ENCODE measurements around the gene NTMT1.
A peak's percentile ranks its signal among the peaks of the same experiment; 100 is the strongest.

Gene NTMT1

DNA sequence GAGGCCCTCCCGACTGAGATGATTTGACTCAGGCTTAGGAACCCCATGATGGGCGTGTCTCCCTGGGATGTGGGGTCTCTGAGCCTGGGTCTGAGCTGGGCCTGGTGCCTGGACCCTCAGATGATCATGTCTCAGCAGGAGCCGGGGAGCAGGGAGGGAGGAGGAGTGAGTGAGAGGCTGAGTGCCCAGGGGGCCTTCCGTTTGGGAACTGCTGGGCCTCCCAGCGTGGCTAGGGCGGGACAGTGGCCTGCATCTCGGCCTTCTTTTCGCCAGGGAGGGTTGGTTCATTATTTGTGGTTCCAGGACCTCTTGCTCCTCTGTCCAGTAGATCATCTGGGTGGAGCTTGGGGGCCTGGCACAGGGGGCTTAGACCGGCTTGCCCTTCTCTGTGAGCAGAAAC lies 45.1 kb downstream of the NTMT1 start:
- Histone ChIP-seq H2AK5ac (ENCODE audit: low read depth, low read length) (peak overlapping the region; percentile 23), H2BK120ac (ENCODE audit: low read depth, low read length) (no peak overlapping the region), H2BK12ac (ENCODE audit: low read length) (no peak overlapping the region), H4K91ac (ENCODE audit: low read depth, low read length, poor library complexity) (no peak overlapping the region), H3K14ac (ENCODE audit: low read length) (no peak overlapping the region), H4K8ac (ENCODE audit: low read depth, low read length) (no peak overlapping the region), H2BK5ac (ENCODE audit: low read length) (peak overlapping the region; percentile 1), H2AFZ (ENCODE audit: low read length) (no peak overlapping the region), H3K23ac (ENCODE audit: low read depth, low read length, poor library complexity) (no peak overlapping the region), H3K79me1 (ENCODE audit: low read depth, low read length) (no peaks in the 10 kb centered on the region), H3K27ac (replicated peaks; ENCODE audit: low read length) (no peak overlapping the region), H3K9ac (ENCODE audit: low read depth, low read length, poor library complexity) (no peak overlapping the region), H2BK15ac (ENCODE audit: low read length) (peak overlapping the region; percentile 38), H3K4me1 (ENCODE audit: control insufficient read depth in 2 of 2, insufficient read depth in 1 of 2, low read depth in 1 of 2, low read length in 2 of 2) (peaks cover 4 to 16% of the 10 kb centered on the region in 2 donors), H3K4ac (ENCODE audit: low read length) (no peak overlapping the region), H3K9me3 (replicated peaks in 1 of 2; ENCODE audit: control insufficient read depth in 2 of 2, insufficient read depth in 1 of 2, low read depth in 1 of 2, low read length in 2 of 2) (no peaks in the 10 kb centered on the region), H3K36me3 (replicated peaks in 1 of 2; ENCODE audit: control insufficient read depth in 2 of 2, insufficient read depth in 2 of 2, low read length in 2 of 2) (no peaks in the 10 kb centered on the region), H3K27me3 (ENCODE audit: control insufficient read depth in 3 of 3, insufficient read depth in 3 of 3, low read depth in 1 of 3, low read length in 3 of 3) (peaks cover 0 to 77% (median 2%) of the 10 kb centered on the region in 3 experiments), H3K18ac (ENCODE audit: low read length) (no peak overlapping the region), H3K4me3 (ENCODE audit: low read length in 2 of 2) (no peak overlapping the region), H3K4me2 (ENCODE audit: insufficient read depth, low read length, poor library complexity, severe bottlenecking) (no peak overlapping the region)
- no CpG with 5 or more reads among the region's 9 CpGs for WGBS, 2 donors (ENCODE audit: extremely low coverage in 2 of 2, insufficient read length in 2 of 2, insufficient replicate concordance in 1 of 2)
- no peak for DNase-seq (ENCODE audit: low spot score)

DNA sequence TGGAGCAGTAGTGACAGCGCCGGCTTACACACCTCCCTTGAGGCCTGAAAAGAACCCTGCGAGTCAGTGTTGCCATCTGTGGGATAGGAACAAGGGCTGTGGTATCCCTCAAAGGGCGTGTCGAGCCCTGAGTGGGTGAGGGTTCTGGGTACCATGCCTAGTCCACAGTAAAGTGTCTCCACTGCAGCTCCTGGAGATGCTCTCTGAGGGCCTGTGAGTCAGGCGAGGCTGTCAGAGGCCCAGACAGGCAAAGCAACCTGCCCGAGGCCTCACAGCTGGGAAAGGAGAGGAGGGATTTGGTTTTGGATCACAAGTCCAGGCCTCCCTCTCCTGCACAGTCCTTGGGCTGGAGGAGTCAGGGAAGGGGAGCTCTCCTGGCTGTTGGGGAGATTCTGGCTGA lies 45.6 kb downstream of the NTMT1 start:
- Histone ChIP-seq H3K4me3 (ENCODE audit: low read length in 2 of 2) (no peak overlapping the region), H2AFZ (ENCODE audit: low read length) (no peak overlapping the region), H3K79me1 (ENCODE audit: low read depth, low read length) (no peaks in the 10 kb centered on the region), H3K27me3 (ENCODE audit: control insufficient read depth in 3 of 3, insufficient read depth in 3 of 3, low read depth in 1 of 3, low read length in 3 of 3) (peaks cover 0 to 77% (median 2%) of the 10 kb centered on the region in 3 experiments), H3K9ac (ENCODE audit: low read depth, low read length, poor library complexity) (no peak overlapping the region), H3K23ac (ENCODE audit: low read depth, low read length, poor library complexity) (no peak overlapping the region), H4K8ac (ENCODE audit: low read depth, low read length) (no peak overlapping the region), H3K27ac (replicated peaks; ENCODE audit: low read length) (no peak overlapping the region), H3K14ac (ENCODE audit: low read length) (no peak overlapping the region), H2BK12ac (ENCODE audit: low read length) (peak overlapping the region; percentile 86), H3K9me3 (replicated peaks in 1 of 2; ENCODE audit: control insufficient read depth in 2 of 2, insufficient read depth in 1 of 2, low read depth in 1 of 2, low read length in 2 of 2) (no peaks in the 10 kb centered on the region), H3K4me1 (ENCODE audit: control insufficient read depth in 2 of 2, insufficient read depth in 1 of 2, low read depth in 1 of 2, low read length in 2 of 2) (peaks cover 2 to 14% of the 10 kb centered on the region in 2 donors), H4K91ac (ENCODE audit: low read depth, low read length, poor library complexity) (no peak overlapping the region), H2AK5ac (ENCODE audit: low read depth, low read length) (peak overlapping the region; percentile 23), H3K36me3 (replicated peaks in 1 of 2; ENCODE audit: control insufficient read depth in 2 of 2, insufficient read depth in 2 of 2, low read length in 2 of 2) (no peaks in the 10 kb centered on the region), H3K4me2 (ENCODE audit: insufficient read depth, low read length, poor library complexity, severe bottlenecking) (no peak overlapping the region), H2BK5ac (ENCODE audit: low read length) (peak overlapping the region; percentile 1), H2BK15ac (ENCODE audit: low read length) (peak overlapping the region; percentile 38), H3K4ac (ENCODE audit: low read length) (no peak overlapping the region), H3K18ac (ENCODE audit: low read length) (peak overlapping the region; percentile 11), H2BK120ac (ENCODE audit: low read depth, low read length) (no peak overlapping the region)
- DNase-seq (ENCODE audit: low spot score): no peak
- WGBS, 2 donors (ENCODE audit: extremely low coverage in 2 of 2, insufficient read length in 2 of 2, insufficient replicate concordance in 1 of 2): no CpG with 5 or more reads among the region's 7 CpGs

DNA sequence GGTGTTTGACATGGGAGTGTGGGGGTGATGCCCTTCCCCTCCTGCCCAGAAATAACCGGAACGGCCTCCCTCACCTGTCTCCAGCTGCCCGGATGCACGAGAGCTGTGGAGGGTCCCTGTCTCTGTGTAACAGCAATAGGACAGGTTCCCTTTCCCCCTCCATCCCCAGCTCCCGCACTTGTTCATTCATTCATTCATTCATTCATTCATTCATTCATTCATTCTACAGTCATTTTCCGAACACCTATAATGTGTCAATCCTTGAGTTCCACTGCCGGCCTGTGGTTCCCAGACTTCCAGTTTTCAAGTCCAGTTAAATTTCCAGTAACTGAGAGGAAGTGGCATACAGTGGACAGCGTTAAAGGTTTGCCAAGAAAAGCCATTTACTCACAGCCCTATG lies 46.7 kb downstream of the NTMT1 start:
- Histone ChIP-seq H3K18ac (ENCODE audit: low read length) (no peak overlapping the region), H3K9ac (ENCODE audit: low read depth, low read length, poor library complexity) (no peak overlapping the region), H3K4me2 (ENCODE audit: insufficient read depth, low read length, poor library complexity, severe bottlenecking) (no peak overlapping the region), H4K91ac (ENCODE audit: low read depth, low read length, poor library complexity) (no peak overlapping the region), H3K23ac (ENCODE audit: low read depth, low read length, poor library complexity) (peak overlapping the region; percentile 40), H3K27ac (replicated peaks; ENCODE audit: low read length) (no peak overlapping the region), H2AFZ (ENCODE audit: low read length) (no peak overlapping the region), H2BK5ac (ENCODE audit: low read length) (no peak overlapping the region), H3K14ac (ENCODE audit: low read length) (no peak overlapping the region), H2BK120ac (ENCODE audit: low read depth, low read length) (no peak overlapping the region), H3K36me3 (replicated peaks in 1 of 2; ENCODE audit: control insufficient read depth in 2 of 2, insufficient read depth in 2 of 2, low read length in 2 of 2) (no peaks in the 10 kb centered on the region), H3K4me3 (ENCODE audit: low read length in 2 of 2) (no peak overlapping the region), H4K8ac (ENCODE audit: low read depth, low read length) (no peak overlapping the region), H3K79me1 (ENCODE audit: low read depth, low read length) (no peaks in the 10 kb centered on the region), H3K9me3 (replicated peaks in 1 of 2; ENCODE audit: control insufficient read depth in 2 of 2, insufficient read depth in 1 of 2, low read depth in 1 of 2, low read length in 2 of 2) (no peaks in the 10 kb centered on the region), H2BK15ac (ENCODE audit: low read length) (no peak overlapping the region), H2AK5ac (ENCODE audit: low read depth, low read length) (no peak overlapping the region), H2BK12ac (ENCODE audit: low read length) (no peak overlapping the region), H3K27me3 (ENCODE audit: control insufficient read depth in 3 of 3, insufficient read depth in 3 of 3, low read depth in 1 of 3, low read length in 3 of 3) (peaks cover 0 to 79% (median 0%) of the 10 kb centered on the region in 3 experiments), H3K4ac (ENCODE audit: low read length) (no peak overlapping the region), H3K4me1 (ENCODE audit: control insufficient read depth in 2 of 2, insufficient read depth in 1 of 2, low read depth in 1 of 2, low read length in 2 of 2) (peaks cover 0 to 11% of the 10 kb centered on the region in 2 donors)
- no CpG with 5 or more reads among the region's 8 CpGs for WGBS, 2 donors (ENCODE audit: extremely low coverage in 2 of 2, insufficient read length in 2 of 2, insufficient replicate concordance in 1 of 2)
- no peak for DNase-seq (ENCODE audit: low spot score)

DNA sequence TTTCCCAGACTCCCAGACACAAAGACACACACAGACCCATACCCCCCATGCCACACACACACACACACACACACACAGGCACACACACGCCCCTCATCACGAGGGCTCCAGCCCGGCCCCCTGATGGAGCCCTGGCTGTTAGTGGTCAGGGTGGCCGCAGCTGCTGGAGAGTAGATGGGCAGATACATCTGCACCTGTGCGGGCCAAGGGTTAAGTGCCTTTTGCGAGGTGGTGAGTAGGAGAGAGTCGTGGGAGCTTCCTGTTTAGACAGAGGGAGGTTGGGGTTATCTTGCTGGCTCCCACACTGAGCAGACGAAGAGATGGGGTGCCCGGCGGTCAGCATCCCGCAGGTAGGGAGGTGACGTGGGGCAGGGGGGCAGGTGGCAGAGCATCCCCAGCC lies 47.6 kb downstream of the NTMT1 start:
- H3K14ac ChIP-seq (ENCODE audit: low read length): no peak overlapping the region
- WGBS, 2 donors (ENCODE audit: extremely low coverage in 2 of 2, insufficient read length in 2 of 2, insufficient replicate concordance in 1 of 2): no CpG with 5 or more reads among the region's 12 CpGs

More for the DNA sequence above, 47.6 kb downstream of the NTMT1 start:
- Histone ChIP-seq H3K4me2 (ENCODE audit: insufficient read depth, low read length, poor library complexity, severe bottlenecking) (no peak overlapping the region), H3K9ac (ENCODE audit: low read depth, low read length, poor library complexity) (no peak overlapping the region), H3K4ac (ENCODE audit: low read length) (no peak overlapping the region), H2AFZ (ENCODE audit: low read length) (no peak overlapping the region), H3K79me1 (ENCODE audit: low read depth, low read length) (no peaks in the 10 kb centered on the region), H3K23ac (ENCODE audit: low read depth, low read length, poor library complexity) (peak overlapping the region; percentile 48), H4K91ac (ENCODE audit: low read depth, low read length, poor library complexity) (no peak overlapping the region), H3K27ac (replicated peaks; ENCODE audit: low read length) (no peak overlapping the region), H3K27me3 (ENCODE audit: control insufficient read depth in 3 of 3, insufficient read depth in 3 of 3, low read depth in 1 of 3, low read length in 3 of 3) (peaks cover 0 to 82% (median 0%) of the 10 kb centered on the region in 3 experiments), H3K18ac (ENCODE audit: low read length) (peak overlapping the region; percentile 52), H3K4me1 (ENCODE audit: control insufficient read depth in 2 of 2, insufficient read depth in 1 of 2, low read depth in 1 of 2, low read length in 2 of 2) (peaks cover 0 to 10% of the 10 kb centered on the region in 2 donors), H2BK120ac (ENCODE audit: low read depth, low read length) (no peak overlapping the region), H2BK5ac (ENCODE audit: low read length) (no peak overlapping the region), H3K9me3 (replicated peaks in 1 of 2; ENCODE audit: control insufficient read depth in 2 of 2, insufficient read depth in 1 of 2, low read depth in 1 of 2, low read length in 2 of 2) (no peaks in the 10 kb centered on the region), H3K36me3 (replicated peaks in 1 of 2; ENCODE audit: control insufficient read depth in 2 of 2, insufficient read depth in 2 of 2, low read length in 2 of 2) (no peaks in the 10 kb centered on the region), H3K4me3 (ENCODE audit: low read length in 2 of 2) (no peak overlapping the region), H2BK12ac (ENCODE audit: low read length) (no peak overlapping the region), H2BK15ac (ENCODE audit: low read length) (no peak overlapping the region), H4K8ac (ENCODE audit: low read depth, low read length) (no peak overlapping the region), H2AK5ac (ENCODE audit: low read depth, low read length) (no peak overlapping the region)
- no peak for DNase-seq (ENCODE audit: low spot score)

Measured in neuronal stem cell (in vitro differentiated cells).